RPMI7951 (cell line): ENCODE results near the gene HOXB1. TPM values are rescaled to one million over a fixed set of nuclear protein-coding genes. Genes with fewer than 3 reads are reported as not detected.

Source experiments
- DNase-seq: peaks from one replicate; pipeline ENCODE4 v3.0.0-alpha.2; 2012; ENCODE audit warnings: low read depth
- total RNA-seq: library from RNA; depleted of rRNA; stranded (reverse); fragments of >200 nt; shearing (Covaris generic); gene quantifications from 2 replicates; pipeline ENCODE4 v1.2.3, GENCODE V29; 2014; rRNA removed

The HOXB1 gene
- total RNA-seq = not detected in 2 replicates

DNA sequence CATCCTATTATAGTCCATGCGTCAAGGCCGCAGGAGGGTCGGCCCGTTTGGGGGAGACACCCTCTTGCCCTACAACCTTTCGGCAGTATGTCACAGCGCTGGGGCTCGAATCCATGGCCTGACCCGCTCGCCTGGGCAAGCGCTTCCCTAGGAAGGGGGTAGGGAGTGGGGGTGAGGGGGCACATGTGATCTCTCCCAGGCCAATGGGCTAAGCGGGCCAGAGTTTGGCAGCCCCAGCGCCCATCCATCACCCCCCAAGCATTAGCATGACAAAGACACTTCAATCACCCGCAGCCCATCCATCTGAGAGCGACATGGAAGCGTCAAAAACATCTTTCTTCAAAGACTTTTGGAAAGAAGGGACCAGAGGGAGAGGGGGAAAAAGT, at the start of gene HOXB1:
TSS of gene HOXB1 (minus strand) at position 125 of the 386 bp plus-strand sequence. CDS start at position 18, 107 bp downstream.
- DNase-seq = no peak

DNA sequence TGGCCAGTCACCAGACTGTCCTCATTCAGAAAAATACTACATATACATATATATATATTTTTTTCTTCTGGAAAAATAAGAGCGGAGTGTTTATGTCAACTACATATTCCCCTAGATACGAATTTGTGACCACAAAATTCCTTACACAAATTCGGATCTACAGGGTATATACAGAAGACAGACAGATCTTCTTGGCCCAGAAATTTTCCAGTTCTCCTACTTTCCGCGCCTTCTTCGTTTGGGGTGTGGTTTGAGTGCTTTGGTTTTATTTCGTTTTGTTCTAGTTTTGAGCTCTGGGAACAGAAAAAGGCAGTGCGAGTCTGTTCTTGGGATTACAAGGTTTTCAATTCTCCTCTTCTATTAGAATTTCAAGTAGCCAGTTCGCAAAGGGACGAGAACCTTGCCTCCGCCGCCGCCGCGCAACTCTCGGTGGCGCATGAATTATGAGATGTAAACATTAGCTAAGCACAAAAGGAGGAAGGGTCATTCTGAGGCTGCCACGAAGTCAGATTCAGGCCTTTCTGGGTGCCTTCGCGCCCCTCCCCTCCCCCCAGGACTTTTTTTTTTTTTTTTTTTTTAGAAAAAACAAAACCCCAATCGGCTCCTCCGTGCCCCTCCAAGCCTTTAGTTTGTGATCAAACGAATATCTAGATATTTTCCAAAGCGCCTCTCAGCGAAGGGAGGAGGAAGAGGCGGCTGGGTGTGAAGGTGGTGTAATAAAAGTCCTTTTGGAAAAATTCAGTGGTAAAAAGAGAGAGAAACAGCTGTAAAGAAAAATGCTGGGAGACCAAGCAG, 49.1 kb upstream of the HOXB1 start:
- DNase-seq = no peak

GRCh38 chr17:48579471-48579759, 48.6 kb upstream of the HOXB1 start:
- no peak for DNase-seq

DNA sequence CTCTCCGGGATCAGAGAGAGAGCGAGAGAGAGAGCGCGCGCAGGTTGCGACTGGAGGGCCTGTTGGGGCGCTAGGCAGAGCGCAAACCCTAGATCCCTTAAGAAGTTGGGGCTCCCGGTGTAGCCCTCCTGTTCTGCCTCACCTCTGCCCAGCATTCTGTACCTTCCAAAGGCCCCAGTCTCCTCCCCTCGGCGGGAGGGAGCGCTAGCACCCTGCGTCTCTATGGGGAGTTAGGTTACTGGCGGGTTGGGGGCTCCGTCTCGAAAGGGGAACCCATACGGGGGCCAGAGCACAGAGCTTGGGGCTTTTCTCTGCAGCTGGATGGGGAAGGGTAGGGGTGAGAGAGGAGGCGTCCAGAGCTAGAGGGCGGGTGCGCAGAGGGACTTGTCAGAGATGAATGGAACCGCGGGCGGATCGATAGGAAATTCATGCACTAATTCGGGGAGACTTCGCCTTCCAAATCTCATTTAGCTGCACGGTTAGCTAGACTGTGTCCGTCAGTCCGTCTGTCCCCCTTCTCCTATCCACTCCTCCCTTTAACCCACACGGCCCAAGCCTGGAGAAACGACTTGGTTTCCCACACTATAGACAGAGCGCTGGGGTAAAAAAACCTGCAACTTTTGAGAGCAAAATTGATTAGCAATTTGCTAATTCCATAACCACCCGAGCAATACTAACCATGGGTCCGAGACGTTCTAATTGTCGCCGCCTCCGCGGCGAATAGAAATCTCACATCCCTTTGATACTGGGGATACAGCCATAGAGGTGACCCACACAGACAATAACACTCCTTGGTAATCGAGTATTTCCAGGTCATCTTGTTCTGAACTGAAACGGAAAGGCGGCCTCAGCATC, 48.0 kb upstream of the HOXB1 start:
- no peak for DNase-seq

- peak; percentile 61 for DNase-seq
These were observed 47.3 kb upstream of the HOXB1 start, which contains the start of gene HOXB4 for GRCh38 chr17:48577946-48578615. Gene HOXB4, minus strand, starts transcription at chr17:48578350. Its CDS starts 31 bp downstream, at chr17:48578319.

- DNase-seq = no peak
These were observed 46.6 kb upstream of the HOXB1 start for GRCh38 chr17:48577330-48577945.

DNA sequence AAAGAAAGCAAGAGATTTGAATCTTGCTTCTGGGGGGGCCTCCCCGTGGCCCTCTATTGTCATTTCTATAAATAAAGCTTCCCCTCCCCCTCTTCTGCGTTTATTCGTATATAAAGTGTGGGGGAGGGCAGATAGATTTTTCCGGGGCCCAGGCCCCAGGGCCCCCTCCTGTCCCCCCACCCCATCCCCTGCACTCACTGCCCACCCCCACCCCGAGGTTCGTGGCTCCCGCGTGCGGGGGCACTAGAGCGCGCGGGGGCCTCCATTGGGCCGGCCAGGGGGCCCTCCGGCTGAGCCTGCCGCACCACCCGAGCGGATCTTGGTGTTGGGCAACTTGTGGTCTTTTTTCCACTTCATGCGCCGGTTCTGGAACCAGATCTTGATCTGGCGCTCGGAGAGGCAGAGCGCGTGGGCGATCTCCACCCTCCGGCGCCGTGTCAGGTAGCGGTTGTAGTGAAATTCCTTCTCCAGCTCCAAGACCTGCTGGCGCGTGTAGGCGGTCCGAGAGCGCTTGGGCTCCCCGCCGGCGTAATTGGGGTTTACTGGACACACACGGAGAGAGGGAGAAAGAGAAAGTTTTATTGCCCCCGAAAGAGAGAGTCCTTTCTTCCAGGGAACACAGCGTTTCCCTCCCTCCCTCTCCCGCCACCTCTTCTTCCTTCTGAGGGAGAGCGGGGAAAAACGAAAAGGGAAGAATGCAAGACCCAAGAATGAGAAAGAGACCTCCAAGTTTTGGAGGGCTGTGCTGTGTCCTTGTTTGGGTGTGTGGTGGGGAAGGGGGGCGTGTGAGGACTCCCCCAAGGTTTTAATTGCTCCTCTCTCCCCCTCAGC, 45.9 kb upstream of the HOXB1 start:
- peak; percentile 68 for DNase-seq

- no peak for DNase-seq
These were observed 45.1 kb upstream of the HOXB1 start for GRCh38 chr17:48575673-48576478.

DNA sequence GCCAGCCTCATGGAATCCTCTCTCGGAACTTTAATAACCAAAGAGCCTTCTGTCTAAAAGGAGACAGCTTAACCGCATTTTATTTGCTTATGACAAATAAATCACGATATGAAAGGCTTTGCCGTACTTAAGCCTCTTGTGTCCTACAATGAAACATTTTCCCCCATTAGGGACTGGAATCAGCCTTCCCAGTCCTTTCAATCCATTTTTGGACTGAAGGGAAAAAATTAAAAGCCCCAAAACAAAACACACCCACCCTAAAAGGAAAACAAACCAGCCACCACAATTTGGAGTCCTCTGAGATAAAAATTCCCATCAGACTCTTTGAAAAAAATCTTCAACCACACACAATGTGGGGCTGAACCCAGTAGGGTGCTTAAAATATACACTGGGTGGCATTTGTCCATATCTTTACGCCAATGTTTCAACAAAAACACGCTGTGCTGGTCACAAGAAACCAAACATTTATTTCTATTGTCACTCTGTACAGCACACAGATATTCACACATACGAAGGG, 44.3 kb upstream of the HOXB1 start:
- DNase-seq = peak; percentile 24

- DNase-seq = no peak
These were observed 43.8 kb upstream of the HOXB1 start for GRCh38 chr17:48574505-48575065.

GRCh38 chr17:48571826-48572417, 41.1 kb upstream of the HOXB1 start:
- no peak for DNase-seq

DNA sequence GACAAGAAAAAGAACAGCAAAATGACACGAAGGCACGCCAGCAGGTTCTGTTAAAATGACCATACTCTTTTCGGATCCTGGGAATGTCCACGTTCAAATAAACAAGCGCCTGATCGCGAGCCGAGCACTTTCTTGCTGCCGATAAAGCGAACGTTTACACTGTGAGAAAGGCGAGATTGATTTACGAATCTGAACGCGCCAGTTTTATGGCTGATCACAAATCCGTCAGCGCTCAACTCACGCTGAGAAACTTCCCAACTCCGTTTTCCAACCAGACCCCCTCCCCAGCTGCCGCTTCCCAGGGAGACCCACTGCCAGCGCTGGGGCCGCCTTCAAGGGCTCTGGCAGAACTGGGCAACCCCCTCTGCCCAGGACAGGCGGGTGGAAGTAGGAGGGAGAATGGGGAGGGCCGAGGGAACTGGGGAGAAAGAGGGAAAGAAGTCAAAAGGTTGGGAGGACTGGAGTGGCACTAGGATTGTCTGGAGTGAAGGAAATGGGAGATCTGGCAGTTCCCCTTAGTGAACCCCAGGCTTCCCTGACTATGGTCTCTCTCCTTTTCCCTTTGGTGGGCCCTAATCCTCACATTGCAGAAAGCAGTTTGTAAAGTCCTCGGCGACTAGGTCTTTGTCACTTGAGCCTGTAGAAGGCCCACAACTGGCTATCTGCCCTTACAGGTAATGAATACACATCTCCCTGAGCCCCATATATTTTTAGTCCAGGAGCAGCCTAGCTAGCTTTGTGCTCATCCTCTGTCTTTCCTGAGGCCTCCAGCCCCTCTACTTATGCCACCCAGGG, 40.4 kb upstream of the HOXB1 start:
- no peak for DNase-seq

- no peak for DNase-seq
These were observed 39.7 kb upstream of the HOXB1 start for GRCh38 chr17:48570325-48571023.

DNA sequence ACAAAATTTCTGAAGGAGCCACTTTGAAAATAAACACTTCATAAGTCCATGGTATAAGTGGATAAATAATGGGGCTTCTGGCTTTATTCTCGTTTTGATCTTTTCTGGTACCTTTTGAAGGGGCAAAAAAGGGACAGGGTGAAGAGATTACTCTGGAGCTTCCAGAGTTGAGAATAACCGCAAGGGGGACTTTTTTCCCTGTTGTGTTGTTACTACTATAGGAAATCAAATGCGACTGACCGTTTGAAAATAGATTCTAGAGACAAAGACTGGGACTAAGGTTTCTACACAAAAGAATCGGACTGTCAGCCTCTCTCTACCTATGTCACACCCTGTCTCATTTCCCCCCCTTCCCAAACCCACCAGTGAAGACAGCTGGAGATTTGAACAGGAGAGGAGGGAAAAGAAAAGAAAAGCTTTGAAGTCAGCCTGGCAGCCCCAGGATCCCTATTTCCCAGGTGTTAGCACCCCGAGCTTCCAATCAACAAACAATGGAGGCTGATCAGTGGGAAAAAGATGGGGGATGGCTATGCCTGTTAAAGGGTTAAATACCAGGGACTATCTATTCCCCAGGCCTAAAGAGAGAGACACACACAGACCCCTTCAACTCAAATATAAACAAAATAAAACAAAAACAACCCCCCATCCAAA, 39.0 kb upstream of the HOXB1 start:
- DNase-seq = no peak

DNA sequence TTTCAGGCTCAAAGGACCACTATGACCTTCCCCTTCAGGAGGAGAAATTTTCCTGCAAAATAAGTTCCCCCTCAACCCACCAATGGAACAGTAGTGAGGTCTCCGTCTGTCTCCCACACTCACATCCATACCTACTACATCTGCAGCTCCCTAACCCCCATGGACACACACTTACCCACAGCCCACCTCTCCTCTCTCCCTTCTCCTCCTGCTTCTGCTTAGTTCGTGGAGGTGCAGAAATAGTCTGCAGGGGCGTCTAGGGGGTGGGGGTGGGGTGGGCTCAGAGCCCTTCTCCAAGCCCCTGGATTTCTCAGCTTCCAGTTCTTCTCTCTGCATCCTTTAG, 38.4 kb upstream of the HOXB1 start:
- DNase-seq = no peak

GRCh38 chr17:48568499-48569239, 37.9 kb upstream of the HOXB1 start:
- no peak for DNase-seq
